Measurements from ENCODE around the gene U2AF1L4.
"Not testable (repeated sequence)": the region's sequence is repeated elsewhere in the genome, so short reads cannot be mapped to it uniquely, and the experiment has no call there.

Gene U2AF1L4

DNA sequence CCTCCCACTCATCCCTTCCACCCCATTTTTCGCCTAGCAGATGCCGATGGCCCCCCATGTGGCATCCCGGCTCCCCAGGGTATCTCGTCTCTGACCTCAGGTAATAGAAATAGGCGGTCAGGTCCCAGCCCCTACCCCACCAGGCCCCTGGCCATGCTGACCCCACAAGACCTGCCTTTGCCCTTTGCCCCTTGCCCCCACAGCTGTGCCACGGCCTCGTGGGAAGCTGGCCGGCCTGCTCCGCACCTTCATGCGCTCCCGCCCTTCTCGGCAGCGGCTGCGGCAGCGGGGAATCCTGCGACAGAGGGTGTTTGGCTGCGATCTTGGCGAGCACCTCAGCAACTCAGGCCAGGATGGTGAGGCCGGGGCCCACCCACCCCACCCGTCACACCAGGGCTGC, 35.5 kb upstream of the U2AF1L4 start:
- DNase-seq (ENCODE audit: low read depth in 2 of 2): no peak

- DNase-seq (ENCODE audit: low read depth in 2 of 2): no peak
These were observed 34.8 kb upstream of the U2AF1L4 start for GRCh38 chr19:35780058-35780457.

GRCh38 chr19:35779033-35779432, 33.8 kb upstream of the U2AF1L4 start:
- DNase-seq (ENCODE audit: low read depth in 2 of 2): no peak

GRCh38 chr19:35777961-35778360, 32.7 kb upstream of the U2AF1L4 start:
- no peak for DNase-seq (ENCODE audit: low read depth in 2 of 2)

DNA sequence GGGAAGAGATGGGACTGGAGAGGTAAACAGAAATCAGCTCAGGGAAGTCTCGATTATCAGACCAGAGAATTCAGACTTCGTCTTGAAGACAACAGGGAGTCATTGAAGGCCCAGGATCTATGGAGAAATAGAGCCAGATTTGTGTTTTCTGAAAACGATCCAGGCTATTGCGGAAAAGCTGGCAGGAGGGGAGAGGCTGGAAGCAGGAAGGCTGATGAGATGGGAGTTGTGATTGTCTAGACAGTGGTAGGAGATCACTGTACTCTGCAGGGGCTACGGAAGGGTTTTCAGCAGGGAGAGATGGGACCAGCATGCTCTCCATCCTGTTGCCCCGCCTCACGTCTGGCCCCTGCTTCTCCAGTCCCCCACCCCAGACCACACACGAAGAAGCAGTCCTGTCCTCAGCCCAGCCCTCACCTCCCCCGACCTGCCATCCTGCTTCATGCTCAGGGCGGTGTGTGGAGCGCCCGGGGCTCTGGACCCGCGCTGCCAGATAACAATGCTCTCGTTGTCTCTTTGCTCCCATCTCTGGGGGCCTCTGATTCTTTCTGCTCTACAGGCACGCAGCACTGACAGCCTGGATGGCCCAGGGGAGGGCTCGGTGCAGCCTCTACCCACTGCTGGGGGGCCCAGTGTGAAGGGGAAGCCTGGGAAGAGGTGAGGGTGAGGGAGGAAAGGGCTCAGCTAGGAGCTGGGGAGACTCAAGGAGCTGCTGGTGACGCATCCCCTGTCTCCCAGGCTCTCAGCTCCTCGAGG, 32.0 kb upstream of the U2AF1L4 start:
- no peak for DNase-seq (ENCODE audit: low read depth in 2 of 2)

GRCh38 chr19:35776102-35776788, 31.0 kb upstream of the U2AF1L4 start:
- no peak for DNase-seq (ENCODE audit: low read depth in 2 of 2)

GRCh38 chr19:35775298-35776101, 30.3 kb upstream of the U2AF1L4 start, which contains the start of gene ARHGAP33:
Gene ARHGAP33 (plus strand): TSS chr19:35775564. CDS start chr19:35775659, 95 bp downstream.
- DNase-seq (ENCODE audit: low read depth in 2 of 2): peak; percentile 97

DNA sequence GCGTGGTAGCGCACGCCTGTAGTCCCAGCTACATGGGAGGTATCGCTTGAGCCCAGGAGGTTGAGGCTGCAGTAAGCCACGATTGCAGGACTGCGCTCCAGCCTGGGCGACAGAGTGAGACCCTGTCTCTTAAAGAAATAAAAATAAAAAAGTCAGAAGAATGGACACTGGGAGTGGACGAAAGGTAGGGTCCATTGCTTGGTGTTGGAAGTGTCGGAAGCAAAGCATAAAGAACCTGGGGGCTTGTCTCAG, 29.8 kb upstream of the U2AF1L4 start:
- no peak for DNase-seq (ENCODE audit: low read depth in 2 of 2)

DNA sequence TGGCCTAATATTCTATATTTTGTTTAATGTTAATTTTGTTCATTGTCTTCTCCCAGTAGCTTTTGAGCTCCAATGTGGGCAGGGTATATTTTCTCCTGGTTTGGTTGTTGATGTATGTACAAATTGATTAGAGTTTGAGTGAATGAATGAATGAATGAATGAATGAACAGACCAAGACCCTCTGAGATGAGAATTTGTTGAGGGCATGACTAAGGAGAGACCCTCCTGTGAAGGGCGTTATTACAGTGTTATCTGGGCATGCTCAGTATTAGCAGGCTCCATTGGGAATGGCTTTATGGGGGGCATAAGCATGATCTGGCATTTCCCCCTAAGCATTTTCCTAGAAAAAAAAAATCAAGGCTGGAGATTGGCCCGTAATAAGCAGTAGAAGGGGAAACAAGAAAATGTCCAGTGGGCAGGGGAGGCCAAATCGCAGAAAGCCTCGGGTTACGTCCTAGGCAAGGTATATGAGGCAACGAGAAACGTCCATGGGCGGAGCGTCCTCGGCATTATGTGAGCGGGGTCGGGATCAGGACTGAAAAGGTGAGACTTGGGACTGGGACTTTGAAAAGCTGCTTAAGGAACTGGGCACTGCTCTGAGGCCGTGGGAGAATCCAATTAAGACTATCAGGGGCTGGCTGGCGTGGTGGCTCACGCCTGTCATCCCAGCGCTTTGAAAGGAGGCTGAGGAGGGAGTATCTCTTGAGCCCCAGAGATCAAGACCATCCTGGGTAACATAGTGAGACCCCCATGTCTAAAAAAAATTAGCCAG, 29.2 kb upstream of the U2AF1L4 start:
- no peak for DNase-seq (ENCODE audit: low read depth in 2 of 2)

- no peak for DNase-seq (ENCODE audit: low read depth in 2 of 2)
These were observed 28.0 kb upstream of the U2AF1L4 start for GRCh38 chr19:35773020-35773806.

DNA sequence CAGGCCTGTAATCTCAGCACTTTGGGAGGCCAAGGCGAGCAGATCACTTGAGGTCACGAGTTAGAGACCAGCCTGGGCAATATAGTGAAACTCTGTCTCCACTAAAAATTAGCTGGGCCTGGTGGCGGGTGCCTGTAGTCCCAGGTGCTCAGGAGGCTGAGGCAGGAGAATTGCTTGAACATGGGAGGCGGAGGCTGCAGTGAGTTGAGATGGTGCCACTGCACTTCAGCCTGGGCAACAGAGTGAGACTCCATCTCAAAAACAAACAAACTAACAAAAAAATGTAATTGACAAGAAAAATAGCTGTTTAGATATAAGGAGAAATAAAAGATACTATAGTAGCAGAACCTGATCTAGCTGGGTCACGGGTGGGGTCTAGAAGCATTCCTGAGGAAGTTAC, 27.1 kb upstream of the U2AF1L4 start:
- not testable (repeated sequence) for DNase-seq (ENCODE audit: low read depth in 2 of 2)

DNA sequence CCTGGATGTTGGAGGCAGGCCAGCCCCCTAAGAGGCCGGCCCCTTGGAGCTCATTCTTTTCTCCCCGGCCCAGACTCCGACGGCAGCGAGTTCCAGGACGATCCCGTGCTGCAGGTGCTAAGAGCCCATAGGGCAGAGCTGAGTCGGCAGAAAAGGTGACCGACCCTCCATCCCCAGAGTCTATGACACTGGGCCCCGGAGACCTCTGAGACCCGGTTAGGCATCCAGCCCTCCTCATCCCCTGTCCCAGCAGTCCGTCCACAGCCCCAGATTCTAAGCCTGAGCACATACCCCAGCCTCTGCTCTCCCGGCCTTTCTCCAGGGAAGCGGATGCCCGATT, 22.8 kb upstream of the U2AF1L4 start:
- no peak for DNase-seq (ENCODE audit: low read depth in 2 of 2)

- no peak for DNase-seq (ENCODE audit: low read depth in 2 of 2)
These were observed 22.3 kb upstream of the U2AF1L4 start for GRCh38 chr19:35767288-35768081.

GRCh38 chr19:35766571-35767104, 21.4 kb upstream of the U2AF1L4 start:
- no peak for DNase-seq (ENCODE audit: low read depth in 2 of 2)

- no peak for DNase-seq (ENCODE audit: low read depth in 2 of 2)
These were observed 19.5 kb upstream of the U2AF1L4 start for GRCh38 chr19:35764432-35765315.

- DNase-seq (ENCODE audit: low read depth in 2 of 2): no peak
These were observed 15.6 kb upstream of the U2AF1L4 start for GRCh38 chr19:35760711-35761349.

DNA sequence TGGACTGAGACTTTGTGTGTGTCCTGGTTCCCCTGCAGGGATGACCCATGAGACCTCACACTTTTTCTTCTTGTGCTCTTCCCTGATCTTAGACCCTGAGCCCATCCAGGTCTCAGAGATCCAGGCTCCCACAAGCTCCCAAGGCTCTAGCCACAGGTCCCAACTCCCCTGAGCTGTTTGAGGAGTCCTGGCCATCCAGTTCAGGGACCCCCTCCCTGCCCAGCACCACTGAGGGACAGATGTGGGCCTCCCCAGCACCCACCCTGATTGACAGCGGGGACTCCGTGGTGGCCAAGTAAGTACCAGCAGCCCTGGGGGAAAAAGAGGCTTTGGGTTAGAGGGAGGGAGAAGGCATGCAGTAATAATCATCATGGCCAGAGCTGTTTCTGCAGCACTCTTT, 14.5 kb upstream of the U2AF1L4 start:
- DNase-seq (ENCODE audit: low read depth in 2 of 2): no peak

- peak; percentile 98 for DNase-seq (ENCODE audit: low read depth in 2 of 2)
These were observed 12.8 kb upstream of the U2AF1L4 start, which contains the start of gene PROSER3 for GRCh38 chr19:35757749-35758608. Gene PROSER3 (plus strand): TSS chr19:35758176. CDS start chr19:35758216, 40 bp downstream.

Data from stimulated activated CD8-positive, alpha-beta memory T cell treated with anti-CD3 and anti-CD28 coated beads, Interleukin-15, amount 100 ng/mL, for 48 hours (primary cell).